CD4-positive, alpha-beta T cell treated with Interleukin-6 for 4 hours (primary cell): ENCODE data around the gene ADGRG3.
"Not testable (repeated sequence)": the region's sequence is repeated elsewhere in the genome, so short reads cannot be mapped to it uniquely, and the experiment has no call there.

Experiments
- DNase-seq: peaks from one replicate; pipeline ENCODE4 v3.0.0-alpha.2; 2020; ENCODE audit warnings: mixed read lengths

ADGRG3 gene

DNA sequence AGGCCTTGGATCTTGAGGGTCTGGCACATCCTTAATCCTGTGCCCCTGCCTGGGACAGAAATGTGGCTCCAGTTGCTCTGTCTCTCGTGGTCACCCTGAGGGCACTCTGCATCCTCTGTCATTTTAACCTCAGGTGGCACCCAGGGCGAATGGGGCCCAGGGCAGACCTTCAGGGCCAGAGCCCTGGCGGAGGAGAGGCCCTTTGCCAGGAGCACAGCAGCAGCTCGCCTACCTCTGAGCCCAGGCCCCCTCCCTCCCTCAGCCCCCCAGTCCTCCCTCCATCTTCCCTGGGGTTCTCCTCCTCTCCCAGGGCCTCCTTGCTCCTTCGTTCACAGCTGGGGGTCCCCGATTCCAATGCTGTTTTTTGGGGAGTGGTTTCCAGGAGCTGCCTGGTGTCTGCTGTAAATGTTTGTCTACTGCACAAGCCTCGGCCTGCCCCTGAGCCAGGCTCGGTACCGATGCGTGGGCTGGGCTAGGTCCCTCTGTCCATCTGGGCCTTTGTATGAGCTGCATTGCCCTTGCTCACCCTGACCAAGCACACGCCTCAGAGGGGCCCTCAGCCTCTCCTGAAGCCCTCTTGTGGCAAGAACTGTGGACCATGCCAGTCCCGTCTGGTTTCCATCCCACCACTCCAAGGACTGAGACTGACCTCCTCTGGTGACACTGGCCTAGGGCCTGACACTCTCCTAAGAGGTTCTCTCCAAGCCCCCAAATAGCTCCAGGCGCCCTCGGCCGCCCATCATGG is 4.0 kb upstream of the ADGRG3 start:
- DNase-seq, result no peak

DNA sequence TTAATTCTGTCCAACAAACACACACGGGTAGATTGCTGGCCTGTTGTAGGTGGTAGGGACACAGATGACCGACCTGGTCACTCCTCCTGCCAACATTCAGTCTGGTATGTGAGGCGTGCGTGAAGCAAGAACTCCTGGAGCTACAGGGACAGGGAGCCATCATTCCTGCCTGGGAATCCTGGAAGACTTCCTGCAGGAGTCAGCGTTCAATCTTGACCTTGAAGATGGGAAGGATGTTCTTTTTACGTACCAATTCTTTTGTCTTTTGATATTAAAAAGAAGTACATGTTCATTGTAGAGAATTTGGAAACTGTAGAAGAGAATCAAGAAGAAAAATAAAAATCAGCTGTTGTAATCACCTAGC is 3.5 kb upstream of the ADGRG3 start:
- no peak for DNase-seq

DNA sequence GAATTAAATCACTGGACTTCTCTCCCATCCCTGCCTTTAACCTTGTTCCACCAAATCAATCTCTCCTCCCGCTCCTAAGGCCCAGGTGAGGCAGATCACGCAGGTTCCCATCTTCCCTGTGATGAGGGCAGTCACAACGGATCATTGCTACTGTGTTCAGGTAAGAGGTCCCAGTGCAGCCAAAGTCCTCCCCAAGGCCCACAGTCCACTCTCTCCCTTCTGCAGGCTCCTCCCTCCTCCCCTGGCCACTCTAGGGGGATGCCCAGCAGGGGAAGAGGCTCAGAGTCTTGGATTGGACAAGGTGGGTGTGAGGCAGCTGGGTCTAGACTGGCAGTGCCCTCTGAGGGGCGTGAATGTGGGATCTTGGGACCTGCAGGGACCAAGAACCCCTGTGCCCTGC is 2.6 kb upstream of the ADGRG3 start:
- no peak for DNase-seq

DNA sequence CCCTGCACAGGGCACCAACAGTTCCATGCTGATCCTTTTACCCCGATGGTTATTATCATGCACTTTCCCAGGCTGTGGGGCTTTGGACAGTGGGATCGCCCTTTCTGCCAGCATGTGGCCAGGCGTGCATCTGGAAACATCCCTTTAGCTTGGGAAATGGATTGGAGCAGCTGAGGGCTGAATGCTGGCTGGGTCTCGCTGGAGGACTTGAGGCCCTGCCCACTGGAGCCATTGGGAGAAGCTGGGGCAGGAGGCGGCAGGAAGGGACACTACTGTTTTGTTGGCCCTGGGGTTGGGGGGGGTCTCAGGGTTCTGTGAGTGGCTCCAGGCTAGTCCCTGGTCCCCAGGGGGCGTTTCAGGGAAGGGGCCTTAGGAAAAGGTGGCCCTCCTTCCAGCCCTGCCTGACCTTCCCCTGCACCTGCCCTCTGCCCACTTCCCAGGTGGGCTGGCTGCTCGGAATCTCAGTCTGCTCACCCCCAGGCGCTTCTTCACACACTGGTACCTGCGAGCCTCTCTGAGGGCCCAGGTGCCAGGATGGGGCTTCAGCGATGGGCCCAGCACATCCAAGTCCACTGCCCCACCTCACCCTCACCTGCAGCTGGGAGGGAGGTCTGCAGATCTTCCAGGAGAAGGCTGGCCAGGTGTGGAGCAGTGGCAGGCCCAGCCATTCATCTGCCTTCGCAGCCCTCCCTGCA is 1.6 kb upstream of the ADGRG3 start:
- DNase-seq, result no peak

DNA sequence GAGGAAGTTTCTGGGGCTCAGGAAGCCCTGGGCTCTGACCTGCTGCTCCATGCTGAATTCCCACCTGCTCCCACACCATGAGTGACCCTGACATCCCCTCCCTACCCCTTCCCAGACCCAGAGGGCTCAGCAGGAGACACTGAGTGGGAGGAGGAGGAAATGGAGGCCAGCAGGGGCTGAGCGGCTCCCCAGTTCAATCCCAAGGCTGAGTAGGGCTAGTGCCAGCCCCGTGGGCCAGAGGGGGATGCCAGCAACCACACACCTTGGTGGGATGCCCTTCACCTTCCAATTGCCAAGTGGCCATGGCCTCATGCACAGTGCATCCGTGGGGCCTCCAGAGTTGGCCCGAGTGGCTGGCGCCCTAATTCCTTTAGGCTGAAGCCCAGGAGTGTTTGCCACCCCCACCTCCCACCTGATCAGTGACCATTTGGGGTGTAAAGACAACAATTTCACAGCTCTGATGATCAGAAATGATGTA is 1.0 kb upstream of the ADGRG3 start:
- DNase-seq, result no peak

DNA sequence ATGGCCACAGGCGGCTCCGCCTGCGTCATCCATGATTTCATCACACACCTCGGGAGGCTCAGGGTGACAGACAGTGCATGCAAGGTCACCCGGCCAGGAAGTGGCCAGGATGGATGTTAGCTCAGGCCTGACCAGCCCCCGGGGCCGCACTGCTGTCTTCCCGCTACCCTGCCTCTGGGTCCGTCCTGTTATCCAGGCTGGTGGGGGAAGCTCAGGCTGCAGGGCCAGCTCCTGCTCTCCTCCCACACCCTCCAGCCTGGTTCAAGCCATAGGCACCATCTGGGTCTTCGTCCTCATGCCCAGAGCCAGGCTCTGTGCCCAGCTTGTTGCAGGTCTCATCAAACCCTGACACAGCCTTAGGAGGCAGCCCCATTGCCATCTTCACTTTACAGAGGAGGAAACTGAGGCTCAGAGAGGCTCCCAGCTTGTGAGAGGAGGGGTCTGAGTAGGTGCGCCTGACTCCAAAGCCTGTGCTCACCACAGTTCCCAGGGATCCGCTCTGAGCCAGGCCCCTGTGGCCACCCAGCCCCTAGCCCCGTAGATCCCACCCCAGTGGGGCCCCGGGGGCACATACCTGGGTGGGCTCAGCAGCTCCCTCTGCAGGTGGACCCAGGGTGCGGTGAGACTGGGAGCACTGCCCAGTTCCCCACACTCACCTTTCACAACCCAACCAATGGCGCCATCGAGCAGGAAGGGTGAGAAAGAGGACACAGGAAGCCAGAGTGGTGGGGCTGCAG is 412 bp upstream of the ADGRG3 start:
- DNase-seq, result no peak

DNA sequence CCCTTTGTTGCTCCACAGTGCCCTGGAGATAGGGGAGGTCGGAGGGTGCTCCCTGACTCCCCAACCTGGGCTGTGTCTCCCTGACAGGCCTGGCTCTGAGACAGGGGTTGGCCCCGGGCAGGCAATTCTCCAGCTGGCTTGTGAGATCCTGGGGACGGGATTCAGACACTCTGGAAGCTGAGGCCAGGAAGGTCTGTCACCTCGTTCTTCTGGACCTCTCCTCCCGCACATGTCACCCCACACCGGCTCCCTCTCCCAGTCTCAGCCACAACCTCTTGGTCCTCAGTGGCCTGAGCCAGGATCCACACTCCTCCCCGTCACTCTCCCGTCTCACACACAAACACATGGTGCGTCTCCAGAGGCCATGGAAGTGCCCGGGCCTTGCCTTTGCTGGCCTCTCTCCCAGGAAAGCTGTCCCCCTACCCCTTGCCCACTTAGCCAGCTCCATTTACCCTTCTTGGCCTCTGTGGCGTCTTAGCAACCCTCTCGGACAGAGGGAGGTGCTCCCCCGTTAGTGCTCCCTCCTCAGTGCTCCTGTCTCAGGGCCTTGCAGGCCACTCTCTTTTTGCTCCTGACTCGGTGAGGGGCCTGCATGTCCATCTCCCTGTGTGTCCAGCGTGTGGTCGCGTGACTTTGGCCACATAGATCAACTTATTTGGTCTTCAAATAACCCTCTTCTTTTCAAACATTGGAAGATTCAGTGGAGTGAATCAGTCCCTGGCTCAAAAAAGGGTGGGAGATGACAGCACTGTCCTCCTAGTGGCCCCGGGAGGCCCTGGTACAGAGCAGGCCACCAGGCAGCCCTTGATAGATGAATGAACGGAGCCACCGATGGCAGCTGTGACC is 747 bp downstream of the ADGRG3 start:
- DNase-seq, result no peak

DNA sequence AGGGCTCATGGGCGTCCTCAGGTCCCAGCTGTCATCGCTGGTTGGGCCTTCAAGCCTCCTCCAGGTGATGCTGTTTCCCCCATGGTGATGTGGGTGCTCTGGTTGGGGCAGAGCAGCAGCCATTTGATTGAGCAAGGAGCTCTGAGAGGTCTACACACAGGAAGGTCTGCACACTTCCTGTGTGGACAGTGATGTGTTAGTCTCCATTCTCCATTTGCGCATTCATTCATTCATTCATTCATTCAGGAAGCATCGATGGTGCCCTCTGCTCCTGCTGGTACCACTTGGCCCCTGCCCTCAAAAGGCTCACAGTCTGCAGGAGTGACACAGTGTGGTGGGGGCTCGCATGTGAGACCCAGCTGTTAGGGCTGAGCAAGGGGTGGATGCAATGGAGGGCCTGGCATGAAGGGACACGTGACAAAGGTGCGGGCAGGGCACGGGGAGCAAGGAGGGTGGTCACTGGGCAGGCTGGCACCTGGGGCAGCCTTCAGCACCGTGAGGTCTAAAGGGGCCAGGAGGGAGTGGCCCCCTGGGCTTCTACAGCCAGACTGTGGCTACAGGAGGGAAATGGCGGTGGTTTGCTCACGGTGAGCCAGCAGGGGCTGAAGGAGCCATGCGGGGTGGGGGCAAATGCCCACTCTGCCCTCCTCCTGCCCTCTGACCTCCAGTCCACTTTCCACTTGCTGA is 1.5 kb downstream of the ADGRG3 start:
- no peak for DNase-seq

DNA sequence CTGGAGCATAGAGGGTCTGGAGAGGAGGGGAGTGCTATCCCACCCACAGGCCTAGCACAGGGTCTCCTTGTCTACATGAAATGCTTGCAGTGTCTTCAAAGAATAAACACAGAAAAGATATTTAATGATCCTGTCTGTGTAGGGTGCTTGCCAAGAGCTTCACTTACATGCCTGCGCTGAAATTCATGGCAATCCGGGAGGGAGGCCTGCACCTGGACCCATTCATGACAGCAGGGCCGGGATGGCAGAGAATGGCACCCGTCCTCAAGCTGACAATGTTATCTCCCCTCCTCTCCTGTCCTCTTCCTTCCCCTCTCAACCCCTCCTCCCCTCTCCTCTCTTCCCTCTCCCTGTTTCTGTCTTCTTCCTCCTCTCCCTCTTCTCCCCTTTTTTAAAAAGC is 2.1 kb downstream of the ADGRG3 start:
- DNase-seq, result no peak

DNA sequence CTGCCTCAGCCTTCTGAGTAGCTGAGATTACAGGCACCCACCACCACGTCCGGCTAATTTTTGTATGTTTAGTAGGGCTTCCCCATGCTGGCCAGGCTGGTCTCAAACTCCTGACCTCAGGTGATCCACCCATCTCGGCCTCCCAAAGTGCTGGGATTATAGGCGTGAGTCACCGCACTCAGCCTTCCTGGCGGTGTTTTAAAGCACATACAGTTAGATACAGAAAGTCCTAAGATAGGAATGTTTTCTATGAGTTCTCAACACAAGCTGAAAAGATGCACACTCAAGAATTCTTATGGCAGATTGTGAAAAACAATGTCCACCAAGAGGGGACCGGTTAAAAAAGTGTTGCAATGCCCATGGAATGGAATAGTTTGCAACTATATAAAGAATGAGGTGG is 3.3 kb downstream of the ADGRG3 start:
- DNase-seq, result not testable (repeated sequence)

DNA sequence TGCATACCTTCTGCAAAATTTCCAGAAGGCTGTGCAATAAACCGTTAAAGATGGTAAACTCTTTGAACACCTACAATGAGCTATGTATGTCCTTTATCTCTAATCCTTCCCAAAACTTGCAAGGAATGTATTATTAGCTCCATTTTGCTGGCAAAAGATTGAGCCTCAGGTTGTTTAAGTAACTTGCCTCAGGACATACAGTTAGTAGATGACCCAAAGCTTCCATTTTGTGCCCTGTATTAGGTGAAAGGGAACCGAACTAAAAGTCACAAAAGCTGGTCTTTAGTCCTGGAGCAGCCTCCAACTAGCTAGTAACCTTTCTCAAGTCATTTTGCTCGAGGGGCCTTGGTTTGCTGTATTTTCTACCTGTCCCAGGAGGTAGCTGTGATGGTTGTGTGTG is 4.3 kb downstream of the ADGRG3 start:
- no peak for DNase-seq

DNA sequence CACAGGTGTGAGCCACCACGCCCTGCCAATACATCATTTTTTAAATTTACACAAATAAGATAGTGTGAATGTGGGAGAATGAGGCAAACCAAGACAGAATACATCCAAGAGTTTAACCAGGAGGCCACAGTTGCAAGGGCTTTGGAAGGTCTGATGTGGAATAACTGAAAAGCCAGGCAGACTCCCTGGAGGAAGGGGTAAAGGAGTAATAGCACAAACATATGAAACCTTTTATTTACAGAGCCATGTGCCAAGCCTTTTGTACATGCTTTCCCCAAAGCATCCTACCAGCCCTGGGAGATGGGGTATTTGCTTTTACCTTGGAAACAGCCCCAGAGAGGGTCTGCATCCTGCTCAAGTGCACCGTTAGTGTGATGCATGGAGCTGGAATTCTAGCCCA is 4.7 kb downstream of the ADGRG3 start:
- DNase-seq, result no peak

DNA sequence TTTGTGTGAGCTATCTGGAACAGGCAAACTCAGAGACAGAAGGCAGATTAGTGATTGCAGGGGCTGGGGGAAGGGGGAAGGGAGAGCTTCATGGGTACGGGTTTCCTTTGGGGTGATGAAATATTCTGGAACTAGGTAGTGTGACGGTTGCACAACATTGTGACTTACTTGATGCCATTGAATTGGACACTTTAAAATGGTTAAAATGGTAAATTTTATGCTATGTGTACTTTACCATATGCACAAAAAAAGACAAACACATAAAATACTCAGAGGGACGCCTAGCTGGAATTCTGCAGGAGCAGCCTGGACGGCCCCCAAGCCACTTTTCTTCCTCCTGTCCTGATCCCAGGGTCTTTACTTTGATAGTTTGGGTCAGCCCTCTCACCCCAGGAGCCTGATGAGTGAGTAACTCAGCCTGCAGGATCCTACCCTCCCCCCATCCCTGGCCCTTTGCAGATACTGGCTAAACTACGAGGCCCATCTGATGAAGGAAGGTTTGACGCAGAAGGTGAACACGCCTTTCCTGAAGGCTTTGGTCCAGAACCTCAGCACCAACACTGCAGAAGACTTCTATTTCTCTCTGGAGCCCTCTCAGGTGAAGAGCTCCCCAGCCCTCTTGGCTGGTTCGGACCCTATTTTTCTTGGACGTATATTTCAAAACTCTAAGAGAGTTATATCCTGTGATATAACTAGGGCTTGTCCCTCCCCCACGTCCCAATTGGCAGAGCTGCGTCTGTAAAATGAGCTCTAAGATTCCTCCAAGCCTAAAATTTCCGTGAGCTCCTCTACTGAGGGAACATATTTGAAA is 7.8 kb downstream of the ADGRG3 start:
- no peak for DNase-seq

DNA sequence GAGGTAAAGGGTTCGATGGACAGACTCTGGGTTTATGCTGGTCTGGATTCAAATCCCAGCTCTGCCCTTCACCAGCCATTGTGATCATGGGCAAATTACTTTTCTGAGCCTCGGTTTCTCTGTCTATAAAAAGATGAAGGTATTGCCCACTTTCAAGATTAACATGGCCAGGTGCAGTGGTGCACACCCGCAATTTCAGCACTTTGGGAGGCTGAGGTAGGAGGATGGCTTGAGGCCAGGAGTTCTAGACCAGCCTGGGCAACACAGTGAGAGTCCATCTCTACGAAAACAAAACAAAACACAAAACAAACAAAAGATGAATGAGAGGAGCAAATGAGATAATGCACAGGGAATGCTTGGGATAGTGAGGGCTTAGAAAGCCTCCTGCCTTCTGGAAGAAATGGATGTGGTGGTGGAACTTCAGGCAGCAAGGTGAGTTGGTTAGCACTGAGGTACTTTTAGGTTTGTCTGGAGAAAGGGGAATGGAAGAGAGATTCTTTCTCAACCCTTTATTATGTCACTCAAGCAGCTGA is 8.5 kb downstream of the ADGRG3 start:
- no peak for DNase-seq

DNA sequence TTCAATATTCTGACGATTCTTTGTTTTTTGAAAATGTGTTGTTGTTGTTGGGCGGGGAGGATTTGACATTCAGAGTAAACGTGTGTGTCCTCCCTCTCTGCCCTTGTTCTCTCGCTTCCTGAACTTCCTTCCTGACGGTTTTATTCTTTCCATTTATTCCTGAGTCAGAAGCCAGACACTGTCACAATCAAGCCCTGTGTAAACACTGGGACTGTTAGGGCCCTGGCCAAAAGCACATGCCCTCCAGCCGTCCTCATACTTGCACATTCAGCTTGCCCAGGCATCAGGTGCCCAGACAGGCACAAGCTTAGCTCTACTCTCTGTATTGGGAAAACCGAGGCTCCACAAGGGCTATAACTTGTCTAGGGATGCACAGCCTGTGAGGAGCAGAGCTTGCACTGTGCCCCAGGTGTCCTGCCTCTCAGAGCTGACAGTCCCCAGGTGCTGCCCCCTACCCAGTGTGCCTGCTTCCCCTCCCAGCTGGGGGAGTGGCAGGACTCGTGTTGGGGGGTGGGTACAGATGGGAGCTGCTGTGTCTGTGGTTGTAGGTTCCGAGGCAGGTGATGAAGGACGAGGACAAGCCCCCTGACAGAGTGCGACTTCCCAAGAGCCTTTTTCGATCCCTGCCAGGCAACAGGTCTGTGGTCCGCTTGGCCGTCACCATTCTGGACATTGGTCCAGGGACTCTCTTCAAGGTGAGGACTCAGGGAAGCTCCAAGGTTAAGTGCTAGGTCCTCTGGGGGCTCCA is 9.7 kb downstream of the ADGRG3 start:
- DNase-seq, result no peak

DNA sequence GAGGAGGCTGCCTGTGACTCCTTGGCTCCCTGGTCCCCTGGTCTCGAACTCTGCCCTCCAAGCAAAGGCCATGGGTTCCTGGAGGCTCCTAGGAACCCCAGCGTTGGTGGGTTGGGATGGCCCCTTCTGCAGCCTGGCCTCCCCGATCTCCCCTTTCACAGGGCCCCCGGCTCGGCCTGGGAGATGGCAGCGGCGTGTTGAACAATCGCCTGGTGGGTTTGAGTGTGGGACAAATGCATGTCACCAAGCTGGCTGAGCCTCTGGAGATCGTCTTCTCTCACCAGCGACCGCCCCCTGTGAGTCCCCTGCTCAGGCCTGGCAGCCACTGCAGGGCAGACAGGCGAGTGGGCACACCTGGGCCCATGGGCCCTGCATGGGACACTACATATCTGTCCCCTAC is 10.9 kb downstream of the ADGRG3 start:
- no peak for DNase-seq

DNA sequence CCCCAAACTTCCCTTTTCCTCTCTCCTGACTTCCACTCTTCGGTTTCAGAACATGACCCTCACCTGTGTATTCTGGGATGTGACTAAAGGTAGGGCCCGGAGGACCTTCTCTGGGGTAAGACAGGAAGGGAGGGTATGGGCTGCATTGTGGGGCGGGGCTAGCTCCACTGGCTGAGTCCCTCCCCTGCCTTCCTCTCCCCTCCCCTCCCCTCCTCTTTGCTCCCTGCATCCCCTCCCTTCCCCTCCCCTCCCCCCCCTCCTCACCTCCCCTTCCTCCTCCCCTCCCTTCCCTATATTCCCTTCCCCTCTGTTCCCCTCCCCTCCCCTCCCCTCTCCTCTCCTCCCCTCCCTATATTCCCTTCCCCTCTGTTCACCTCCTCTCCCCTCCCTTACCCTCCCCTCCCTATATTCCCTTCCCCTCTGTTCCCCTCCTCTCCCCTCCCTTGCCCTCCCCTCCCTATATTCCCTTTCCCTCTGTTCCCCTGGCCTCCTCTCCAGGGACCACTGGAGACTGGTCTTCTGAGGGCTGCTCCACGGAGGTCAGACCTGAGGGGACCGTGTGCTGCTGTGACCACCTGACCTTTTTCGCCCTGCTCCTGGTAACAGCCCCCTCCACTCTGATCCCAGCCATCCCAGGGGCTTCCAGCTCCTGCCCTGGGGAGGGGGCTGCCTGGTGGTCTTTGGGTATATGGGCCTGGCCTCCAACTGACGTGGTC is 11.8 kb downstream of the ADGRG3 start:
- DNase-seq, result no peak

DNA sequence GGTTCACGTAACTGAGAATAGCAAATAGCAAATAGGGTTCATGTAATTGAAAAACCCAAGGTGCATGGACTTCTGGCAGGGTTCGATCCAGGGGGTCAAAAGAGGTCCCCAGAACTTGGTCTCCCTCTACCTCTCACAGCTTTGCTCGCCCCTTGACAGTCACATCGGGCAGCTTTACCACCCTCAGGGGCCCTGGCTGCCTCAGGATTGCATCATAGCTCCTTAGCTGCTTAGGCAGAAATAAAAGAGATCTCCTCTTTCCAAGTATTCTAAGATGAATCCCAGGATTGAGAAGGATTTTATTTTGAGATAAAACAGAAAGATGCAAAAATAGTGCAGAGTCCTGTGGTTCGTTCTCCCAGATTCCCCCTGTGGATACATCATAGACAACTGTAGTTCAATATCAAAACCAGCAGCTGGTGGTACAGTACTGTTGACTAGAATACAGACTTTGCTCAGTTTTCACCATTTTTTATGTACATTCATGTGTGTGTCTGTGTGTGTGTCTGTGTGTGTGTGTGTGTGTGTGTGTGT is 12.8 kb downstream of the ADGRG3 start:
- DNase-seq, result no peak

DNA sequence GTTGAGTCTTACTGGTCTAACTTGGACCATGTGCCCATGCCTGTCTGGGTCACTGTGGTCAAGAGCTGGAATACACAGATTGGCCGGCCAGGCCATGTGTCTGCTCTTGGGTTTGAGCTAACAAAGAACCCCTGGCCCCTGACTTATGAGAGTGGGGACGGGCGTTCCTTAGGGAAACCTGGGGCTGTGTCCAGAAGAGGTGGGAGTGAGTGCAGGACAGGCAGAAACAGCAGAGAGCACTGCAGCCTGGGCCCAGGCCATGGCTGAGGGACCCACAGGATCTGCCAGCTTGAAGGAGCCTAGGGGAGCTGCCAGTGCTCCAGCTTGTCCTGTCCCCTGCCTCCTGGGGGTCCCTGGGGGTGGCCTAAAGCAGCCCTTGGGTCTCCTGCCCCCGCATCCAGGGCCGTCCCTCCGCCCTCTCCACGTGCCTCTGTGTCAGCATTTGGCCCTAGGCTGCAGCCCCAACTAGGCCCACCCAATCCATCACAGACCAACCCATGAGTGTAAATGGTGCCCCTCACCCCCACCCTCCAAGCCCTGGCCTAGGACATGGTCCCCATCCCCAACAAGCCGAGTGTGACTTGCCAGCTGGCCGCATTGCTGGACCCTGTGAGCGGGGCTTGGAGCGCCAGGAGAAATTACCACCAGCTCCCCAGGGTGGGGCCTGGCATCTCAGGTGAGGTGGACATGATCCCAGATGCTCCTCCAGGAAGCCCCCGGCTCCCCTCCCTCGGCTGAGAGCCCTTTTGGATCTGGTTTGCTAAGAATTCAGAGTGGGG is 14.0 kb downstream of the ADGRG3 start:
- no peak for DNase-seq
